Measurements from ENCODE around the gene PQBP1. TPM values are rescaled to one million over a fixed set of nuclear protein-coding genes. Genes with fewer than 3 reads are reported as not detected.

PQBP1 gene
- total and polyA plus RNA-seq, 4 experiments from 2014 or later: 59.6 to 94.1 (median 72.2) TPM

DNA sequence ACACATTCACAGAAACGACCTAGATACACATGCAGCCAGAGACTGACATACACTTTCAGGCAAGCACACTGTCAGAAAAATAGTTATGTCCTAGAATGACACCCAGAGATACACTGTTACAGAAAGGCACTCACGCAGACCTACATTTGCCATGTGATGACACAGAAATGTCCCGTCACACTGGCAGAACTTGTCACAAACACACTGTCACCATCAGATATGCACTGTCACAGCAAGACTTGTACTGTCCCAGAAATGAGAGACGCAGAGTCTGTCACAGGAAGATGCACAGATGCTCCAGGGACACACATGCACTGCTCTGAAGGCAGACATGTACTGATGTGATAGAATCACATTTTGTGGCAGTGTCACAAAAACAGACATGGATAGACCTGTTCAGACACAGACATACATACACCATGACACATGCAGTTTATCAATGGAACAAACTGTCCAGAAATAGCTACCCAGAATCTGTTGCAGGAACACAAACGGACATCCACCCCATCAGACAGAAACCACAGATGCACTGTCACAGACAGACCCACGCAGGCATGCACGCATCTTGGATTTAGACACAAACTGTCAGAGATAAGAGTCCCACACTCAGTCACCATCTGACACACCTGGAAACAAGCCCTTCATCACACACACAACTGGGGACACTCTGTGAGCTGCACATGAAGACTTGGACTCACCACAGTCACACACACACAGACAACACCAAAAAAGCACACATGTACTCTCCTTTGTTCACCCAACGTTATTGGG, 22.4 kb downstream of the PQBP1 start:
- no peaks in the 10 kb centered on the region for H3K27me3 Mint-ChIP-seq
- peak overlapping the region; percentile 93 to 98 (median 96) for H3K4me3 Mint-ChIP-seq
- H3K27ac Mint-ChIP-seq: peak overlapping the region; percentile 87 to 98 (median 96)
- DNase-seq: peak; percentile 51 to 79 (median 65)
- peaks cover 24 to 82% (median 50%) of the 10 kb centered on the region in 4 donors for H3K4me1 Mint-ChIP-seq
- peaks cover 29 to 62% of the 10 kb centered on the region in 2 donors for H3K36me3 Mint-ChIP-seq
- Histone ChIP-seq H3K9me3 (ENCODE audit: control insufficient read depth in 1 of 2, low read length in 2 of 2) (no peaks in the 10 kb centered on the region), H3K27ac (ENCODE audit: low read depth, low read length) (peak overlapping the region; percentile 81), H3K27me3 (ENCODE audit: insufficient read depth, low read length) (no peaks in the 10 kb centered on the region), H3K4me1 (ENCODE audit: insufficient read depth, low read length) (peaks cover 65% of the 10 kb centered on the region), H3K4me3 (ENCODE audit: low read length in 2 of 2) (peak overlapping the region; percentile 73 to 78), H3K36me3 (ENCODE audit: insufficient read depth, low read length) (peaks cover 23% of the 10 kb centered on the region)
- intact Hi-C loops (cut with micrococcal nuclease): loop anchor here (1.0 to 5.0 kb wide), 4 partner anchors 17 to 123 kb away; partner anchors contain the start of genes GRIPAP1 and TFE3
- POLR2A ChIA-PET (ENCODE audit: partially characterized antibody): interaction anchor here (0.6 to 6.3 kb wide), 14 partner anchors 7 to 209 kb away, joined by 3 to 235 read pairs (median 4); partner anchors contain the start of genes GRIPAP1, HDAC6, OTUD5 and PQBP1
- CTCF ChIA-PET (ENCODE audit: partially characterized antibody): interaction anchor here (4.1 kb wide), 1 partner anchor 17 kb away, joined by 22 read pairs; no protein-coding TSS in a partner anchor
- H3K9me3 Mint-ChIP-seq: peaks cover 0 to 4% (median 0%) of the 10 kb centered on the region in 8 donors

DNA sequence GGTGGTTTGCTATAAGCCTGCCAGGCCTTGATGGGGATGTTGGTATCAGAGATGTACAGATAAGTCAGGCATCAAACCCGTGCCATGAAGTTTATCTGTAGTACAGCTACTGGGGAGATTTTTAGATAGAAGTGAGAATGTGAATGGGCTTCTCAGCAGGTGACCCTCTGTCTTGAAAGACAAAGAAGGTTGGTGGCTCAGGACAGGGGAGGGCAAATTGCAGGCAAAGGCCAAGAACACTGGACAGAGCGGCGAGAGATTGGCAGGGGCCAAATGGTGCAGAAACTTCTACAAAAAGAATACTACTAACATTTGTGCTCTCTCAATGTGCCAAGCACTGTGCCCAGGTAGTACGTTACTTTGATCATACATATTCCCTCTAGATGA, 23.0 kb downstream of the PQBP1 start:
- intact Hi-C loops (cut with micrococcal nuclease): no loop called here
- peaks cover 0 to 4% (median 0%) of the 10 kb centered on the region in 8 donors for H3K9me3 Mint-ChIP-seq
- no peaks in the 10 kb centered on the region for H3K27me3 ChIP-seq (ENCODE audit: insufficient read depth, low read length)
- no peaks in the 10 kb centered on the region for H3K9me3 ChIP-seq (ENCODE audit: control insufficient read depth in 1 of 2, low read length in 2 of 2)
- H3K4me1 ChIP-seq (ENCODE audit: insufficient read depth, low read length): peaks cover 59% of the 10 kb centered on the region
- POLR2A ChIA-PET (ENCODE audit: partially characterized antibody): interaction anchor here (0.9 to 6.3 kb wide), 8 partner anchors 9 to 209 kb away, joined by 3 to 235 read pairs (median 4); partner anchors contain the start of genes HDAC6, OTUD5, PQBP1 and SLC35A2
- DNase-seq: peak in 1 of 5 donors; percentile 27
- no peaks in the 10 kb centered on the region for H3K27me3 Mint-ChIP-seq
- peaks cover 29 to 59% of the 10 kb centered on the region in 2 donors for H3K36me3 Mint-ChIP-seq
- H3K36me3 ChIP-seq (ENCODE audit: insufficient read depth, low read length): peaks cover 22% of the 10 kb centered on the region
- H3K27ac Mint-ChIP-seq: peak overlapping the region; percentile 87 to 98 (median 96)
- CTCF ChIA-PET (ENCODE audit: partially characterized antibody): interaction anchor here (4.1 kb wide), 1 partner anchor 16 kb away, joined by 22 read pairs; no protein-coding TSS in a partner anchor
- peak overlapping the region; percentile 81 for H3K27ac ChIP-seq (ENCODE audit: low read depth, low read length)
- H3K4me3 Mint-ChIP-seq: peak overlapping the region; percentile 93 to 98 (median 96)
- H3K4me3 ChIP-seq (ENCODE audit: low read length in 2 of 2): peak overlapping the region in 1 of 2 donors; percentile 73
- peaks cover 24 to 82% (median 53%) of the 10 kb centered on the region in 4 donors for H3K4me1 Mint-ChIP-seq

DNA sequence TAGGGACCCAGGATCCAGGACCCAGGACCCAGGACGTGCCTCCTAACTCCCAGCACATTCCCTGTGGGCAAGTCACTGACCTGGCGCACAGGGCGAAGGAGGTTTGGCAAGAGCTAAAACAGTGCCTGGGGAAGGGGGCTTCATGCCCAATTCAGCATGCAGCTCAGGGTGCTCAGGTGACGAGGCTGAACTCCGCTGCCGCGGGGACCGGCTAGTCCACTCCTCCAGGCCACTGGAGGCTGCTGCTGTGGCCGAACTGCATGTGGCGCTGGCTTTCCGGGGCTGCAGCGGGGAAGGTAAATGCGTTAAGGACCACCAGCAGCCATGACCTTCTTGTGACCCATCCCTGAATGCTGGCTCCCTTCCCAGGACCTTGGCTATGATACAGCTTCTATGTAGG, 26.0 kb downstream of the PQBP1 start:
- Histone ChIP-seq H3K9me3 (ENCODE audit: control insufficient read depth in 1 of 2, low read length in 2 of 2) (no peaks in the 10 kb centered on the region), H3K27me3 (ENCODE audit: insufficient read depth, low read length) (no peaks in the 10 kb centered on the region), H3K4me3 (ENCODE audit: low read length in 2 of 2) (no peak overlapping the region), H3K36me3 (ENCODE audit: insufficient read depth, low read length) (peaks cover 11% of the 10 kb centered on the region), H3K27ac (ENCODE audit: low read depth, low read length) (peak overlapping the region; percentile 1), H3K4me1 (ENCODE audit: insufficient read depth, low read length) (peaks cover 60% of the 10 kb centered on the region)
- Mint-ChIP-seq H3K36me3 (peaks cover 20 to 45% of the 10 kb centered on the region in 2 donors), H3K4me1 (peaks cover 28 to 76% (median 45%) of the 10 kb centered on the region in 4 donors), H3K27ac (peak overlapping the region; percentile 57 to 89 (median 83)), H3K27me3 (no peaks in the 10 kb centered on the region), H3K4me3 (peak overlapping the region in 5 of 8 donors; percentile 29 to 50 (median 45)), H3K9me3 (no peaks in the 10 kb centered on the region)
- CTCF ChIA-PET (ENCODE audit: partially characterized antibody): interaction anchor here (2.9 kb wide), 1 partner anchor 14 kb away, joined by 8 read pairs; no protein-coding TSS in a partner anchor
- intact Hi-C loops (cut with micrococcal nuclease): no loop called here
- POLR2A ChIA-PET (ENCODE audit: partially characterized antibody): interaction anchor here (0.6 to 2.4 kb wide), 2 partner anchors 13 to 27 kb away, joined by 4 to 16 read pairs; no protein-coding TSS in a partner anchor
- no peak for DNase-seq

DNA sequence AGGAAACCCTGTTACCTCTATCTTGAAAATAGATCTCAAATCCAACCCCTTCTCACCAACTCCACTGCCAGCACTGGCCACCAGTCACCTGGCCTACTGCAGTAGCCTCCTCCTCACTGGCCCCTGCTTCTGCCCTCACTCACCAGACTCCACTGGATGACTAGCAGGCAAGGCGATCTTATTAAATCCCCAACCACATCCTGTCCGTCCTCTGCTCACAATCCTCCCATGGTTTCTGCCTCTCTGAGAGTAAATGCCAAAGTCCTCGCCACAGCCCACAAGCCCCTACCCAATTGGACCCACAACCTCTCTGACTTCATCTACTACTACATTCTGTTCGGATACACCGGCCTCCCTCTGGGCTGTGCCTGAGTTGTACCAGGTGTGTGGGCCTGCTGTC, 26.5 kb downstream of the PQBP1 start:
- H3K36me3 ChIP-seq (ENCODE audit: insufficient read depth, low read length): peaks cover 11% of the 10 kb centered on the region
- Mint-ChIP-seq H3K4me3 (peak overlapping the region in 7 of 8 donors; percentile 29 to 60 (median 46)), H3K27me3 (no peaks in the 10 kb centered on the region), H3K4me1 (peaks cover 28 to 72% (median 42%) of the 10 kb centered on the region in 4 donors), H3K27ac (peak overlapping the region; percentile 57 to 89 (median 83)), H3K9me3 (no peaks in the 10 kb centered on the region), H3K36me3 (peaks cover 20 to 40% of the 10 kb centered on the region in 2 donors)
- H3K4me3 ChIP-seq (ENCODE audit: low read length in 2 of 2): no peak overlapping the region
- CTCF ChIA-PET (ENCODE audit: partially characterized antibody): interaction anchor here (2.9 kb wide), 1 partner anchor 13 kb away, joined by 8 read pairs; no protein-coding TSS in a partner anchor
- H3K9me3 ChIP-seq (ENCODE audit: control insufficient read depth in 1 of 2, low read length in 2 of 2): no peaks in the 10 kb centered on the region
- peak in 1 of 5 donors; percentile 37 for DNase-seq
- POLR2A ChIA-PET (ENCODE audit: partially characterized antibody): interaction anchor here (0.6 to 2.4 kb wide), 2 partner anchors 12 to 28 kb away, joined by 4 to 16 read pairs; no protein-coding TSS in a partner anchor
- intact Hi-C loops (cut with micrococcal nuclease): no loop called here
- H3K27me3 ChIP-seq (ENCODE audit: insufficient read depth, low read length): no peaks in the 10 kb centered on the region
- peak overlapping the region; percentile 1 for H3K27ac ChIP-seq (ENCODE audit: low read depth, low read length)
- H3K4me1 ChIP-seq (ENCODE audit: insufficient read depth, low read length): peaks cover 61% of the 10 kb centered on the region

DNA sequence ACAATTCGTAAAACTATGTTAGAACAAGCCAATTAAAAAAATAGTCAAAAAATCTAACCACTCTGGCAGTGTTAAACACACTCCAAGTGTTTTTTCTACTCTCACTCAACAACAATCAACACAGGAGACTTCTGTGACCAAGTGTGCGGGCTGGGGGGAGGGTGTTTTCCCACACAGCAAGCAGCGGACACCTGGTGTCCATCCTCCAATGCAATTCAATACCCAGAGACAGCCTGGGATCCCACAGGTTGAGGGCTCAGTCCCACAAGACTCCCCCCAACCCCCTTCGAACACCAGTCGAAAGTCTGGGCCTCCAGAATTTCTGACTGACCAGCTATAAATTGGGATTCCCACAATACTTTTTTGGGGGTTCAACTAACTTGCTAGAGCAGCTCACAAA, 29.4 kb downstream of the PQBP1 start:
- no peaks in the 10 kb centered on the region for H3K9me3 ChIP-seq (ENCODE audit: control insufficient read depth in 1 of 2, low read length in 2 of 2)
- intact Hi-C loops (cut with micrococcal nuclease): no loop called here
- H3K4me3 Mint-ChIP-seq: no peak overlapping the region
- no peaks in the 10 kb centered on the region for H3K27me3 ChIP-seq (ENCODE audit: insufficient read depth, low read length)
- H3K4me3 ChIP-seq (ENCODE audit: low read length in 2 of 2): no peak overlapping the region
- no peak for DNase-seq
- H3K27me3 Mint-ChIP-seq: no peaks in the 10 kb centered on the region
- peaks cover 17 to 50% (median 24%) of the 10 kb centered on the region in 4 donors for H3K4me1 Mint-ChIP-seq
- peaks cover 24 to 36% of the 10 kb centered on the region in 2 donors for H3K36me3 Mint-ChIP-seq
- ChIA-PET POLR2A (ENCODE audit: partially characterized antibody) (interaction anchor here (1.0 to 2.1 kb wide), 5 partner anchors 8 to 31 kb away, joined by 3 to 10 read pairs (median 3); no protein-coding TSS in a partner anchor), CTCF (ENCODE audit: partially characterized antibody) (interaction anchor here (1.0 kb wide), 1 partner anchor 10 kb away, joined by 3 read pairs; no protein-coding TSS in a partner anchor)
- peaks cover 11% of the 10 kb centered on the region for H3K36me3 ChIP-seq (ENCODE audit: insufficient read depth, low read length)
- peaks cover 35% of the 10 kb centered on the region for H3K4me1 ChIP-seq (ENCODE audit: insufficient read depth, low read length)
- H3K27ac Mint-ChIP-seq: no peak overlapping the region
- no peak overlapping the region for H3K27ac ChIP-seq (ENCODE audit: low read depth, low read length)
- H3K9me3 Mint-ChIP-seq: peaks cover 0 to 2% (median 0%) of the 10 kb centered on the region in 8 donors

DNA sequence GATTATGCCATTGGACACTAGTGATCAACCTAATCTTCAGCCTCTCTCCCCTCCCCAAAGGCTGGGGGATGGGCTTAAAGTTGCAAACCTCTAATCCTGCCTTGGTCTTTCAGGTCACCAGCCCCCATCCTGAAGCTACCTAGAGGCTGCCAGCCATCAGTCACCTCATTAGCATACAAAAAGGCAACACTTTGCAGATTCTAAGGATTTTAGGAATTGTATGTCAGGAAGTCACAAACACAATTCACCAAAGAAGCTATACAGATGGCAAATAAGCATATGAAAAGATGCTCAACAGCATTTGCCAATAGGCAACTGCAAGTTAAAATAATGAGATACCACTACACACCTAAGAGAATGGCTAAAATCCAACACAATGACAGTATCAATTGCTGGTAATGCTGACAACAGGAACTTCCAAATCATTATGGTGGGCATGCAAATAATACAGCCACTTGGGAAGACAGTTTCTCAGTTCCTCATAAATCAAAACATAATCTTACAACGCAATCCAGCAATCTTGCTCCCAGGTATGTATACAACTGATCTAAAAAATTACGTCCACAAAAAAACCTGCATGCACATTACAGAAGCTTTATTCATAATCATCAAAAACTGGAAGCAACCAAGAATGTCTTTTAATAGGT, 30.1 kb downstream of the PQBP1 start:
- Mint-ChIP-seq H3K36me3 (peaks cover 25 to 35% of the 10 kb centered on the region in 2 donors), H3K9me3 (peaks cover 0 to 2% (median 0%) of the 10 kb centered on the region in 8 donors), H3K27me3 (no peaks in the 10 kb centered on the region), H3K27ac (peak overlapping the region in 2 of 7 donors; percentile 14 to 35), H3K4me3 (no peak overlapping the region), H3K4me1 (peaks cover 16 to 46% (median 21%) of the 10 kb centered on the region in 4 donors)
- Histone ChIP-seq H3K27me3 (ENCODE audit: insufficient read depth, low read length) (no peaks in the 10 kb centered on the region), H3K4me3 (ENCODE audit: low read length in 2 of 2) (no peak overlapping the region), H3K4me1 (ENCODE audit: insufficient read depth, low read length) (peaks cover 28% of the 10 kb centered on the region), H3K9me3 (ENCODE audit: control insufficient read depth in 1 of 2, low read length in 2 of 2) (no peaks in the 10 kb centered on the region), H3K27ac (ENCODE audit: low read depth, low read length) (no peak overlapping the region), H3K36me3 (ENCODE audit: insufficient read depth, low read length) (peaks cover 11% of the 10 kb centered on the region)
- no peak for DNase-seq
- ChIA-PET POLR2A (ENCODE audit: partially characterized antibody) (interaction anchor here (0.7 to 2.1 kb wide), 6 partner anchors 8 to 30 kb away, joined by 3 to 10 read pairs (median 3); no protein-coding TSS in a partner anchor), CTCF (ENCODE audit: partially characterized antibody) (interaction anchor here (1.1 kb wide), 1 partner anchor 19 kb away, joined by 4 read pairs; no protein-coding TSS in a partner anchor)
- intact Hi-C loops (cut with micrococcal nuclease): no loop called here
